ENCODE data around the gene REV1.
"Not testable (repeated sequence)": the region's sequence is repeated elsewhere in the genome, so short reads cannot be mapped to it uniquely, and the experiment has no call there.

Gene REV1

GRCh38 chr2:99476629-99477028 is 13.2 kb downstream of the REV1 start:
- ATAC-seq (ENCODE audit: low read depth) (no peak), DNase-seq (ENCODE audit: low spot score in 2 of 2) (no peak)
- H3K4me1 Mint-ChIP-seq, result peaks cover 38% of the 10 kb centered on the region
- no peaks in the 10 kb centered on the region for H3K27me3 Mint-ChIP-seq
- no peak overlapping the region for H3K27ac Mint-ChIP-seq
- peaks cover 6% of the 10 kb centered on the region for H3K36me3 Mint-ChIP-seq
- peaks cover under 1% of the 10 kb centered on the region for H3K9me3 Mint-ChIP-seq
- H3K4me3 Mint-ChIP-seq, result no peak overlapping the region

DNA sequence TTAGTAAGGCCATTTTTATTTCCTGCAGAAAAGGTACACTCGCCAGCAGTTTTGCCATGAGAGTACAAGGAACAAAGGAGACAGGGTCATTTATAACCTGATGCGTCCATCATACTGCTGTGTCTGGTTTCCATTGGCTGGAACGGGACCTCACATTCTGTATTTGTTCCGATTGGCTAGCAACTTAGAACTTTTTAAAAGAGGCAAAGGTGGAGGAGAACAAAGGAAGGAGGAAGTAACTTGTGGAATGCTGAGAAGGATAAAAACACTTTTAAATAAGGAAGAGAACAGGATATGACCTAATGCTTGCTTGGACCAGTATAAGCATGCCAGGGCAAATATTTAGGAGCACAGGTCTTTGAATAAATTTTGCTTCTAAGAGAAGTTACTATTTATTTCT is 14.7 kb downstream of the REV1 start:
- not testable (repeated sequence) for DNase-seq (ENCODE audit: low spot score in 2 of 2); H3K9me3 Mint-ChIP-seq; H3K4me3 Mint-ChIP-seq; H3K27me3 Mint-ChIP-seq; H3K27ac Mint-ChIP-seq; ATAC-seq (ENCODE audit: low read depth)
- peaks cover 37% of the 10 kb centered on the region for H3K4me1 Mint-ChIP-seq
- H3K36me3 Mint-ChIP-seq, result peaks cover 10% of the 10 kb centered on the region

GRCh38 chr2:99473518-99474083 is 16.2 kb downstream of the REV1 start:
- no peak overlapping the region for H3K27ac Mint-ChIP-seq

DNA sequence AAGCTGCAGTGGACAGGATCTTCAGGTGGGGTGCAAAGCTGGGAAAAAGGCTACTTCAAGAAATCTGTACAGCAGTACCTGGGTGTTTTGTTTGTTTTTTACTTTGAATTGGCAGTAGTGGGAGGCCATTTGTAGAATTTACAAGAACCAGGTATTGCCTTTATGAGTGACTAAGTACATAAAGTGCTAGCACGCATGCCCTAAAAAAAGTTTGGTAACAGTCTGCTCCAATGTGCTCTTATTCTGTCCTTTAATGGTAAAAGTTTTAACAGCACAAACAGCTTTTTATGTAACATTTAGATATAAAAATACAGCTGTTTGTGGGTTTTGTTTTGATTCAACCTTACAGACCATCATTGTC is 17.2 kb downstream of the REV1 start:
- Mint-ChIP-seq H3K27me3 (no peaks in the 10 kb centered on the region), H3K4me1 (peaks cover 29% of the 10 kb centered on the region), H3K27ac (no peak overlapping the region), H3K36me3 (peaks cover 8% of the 10 kb centered on the region), H3K4me3 (no peak overlapping the region), H3K9me3 (peaks cover 4% of the 10 kb centered on the region)
- ATAC-seq (ENCODE audit: low read depth), result no peak
- DNase-seq (ENCODE audit: low spot score in 2 of 2), result no peak

More at GRCh38 chr2:99473518-99474083, 16.2 kb downstream of the REV1 start:
- ATAC-seq (ENCODE audit: low read depth) (no peak), DNase-seq (ENCODE audit: low spot score in 2 of 2) (no peak)
- Mint-ChIP-seq H3K36me3 (peaks cover 8% of the 10 kb centered on the region), H3K9me3 (peaks cover 4% of the 10 kb centered on the region), H3K4me3 (no peak overlapping the region), H3K27me3 (no peaks in the 10 kb centered on the region), H3K4me1 (peaks cover 34% of the 10 kb centered on the region)

DNA sequence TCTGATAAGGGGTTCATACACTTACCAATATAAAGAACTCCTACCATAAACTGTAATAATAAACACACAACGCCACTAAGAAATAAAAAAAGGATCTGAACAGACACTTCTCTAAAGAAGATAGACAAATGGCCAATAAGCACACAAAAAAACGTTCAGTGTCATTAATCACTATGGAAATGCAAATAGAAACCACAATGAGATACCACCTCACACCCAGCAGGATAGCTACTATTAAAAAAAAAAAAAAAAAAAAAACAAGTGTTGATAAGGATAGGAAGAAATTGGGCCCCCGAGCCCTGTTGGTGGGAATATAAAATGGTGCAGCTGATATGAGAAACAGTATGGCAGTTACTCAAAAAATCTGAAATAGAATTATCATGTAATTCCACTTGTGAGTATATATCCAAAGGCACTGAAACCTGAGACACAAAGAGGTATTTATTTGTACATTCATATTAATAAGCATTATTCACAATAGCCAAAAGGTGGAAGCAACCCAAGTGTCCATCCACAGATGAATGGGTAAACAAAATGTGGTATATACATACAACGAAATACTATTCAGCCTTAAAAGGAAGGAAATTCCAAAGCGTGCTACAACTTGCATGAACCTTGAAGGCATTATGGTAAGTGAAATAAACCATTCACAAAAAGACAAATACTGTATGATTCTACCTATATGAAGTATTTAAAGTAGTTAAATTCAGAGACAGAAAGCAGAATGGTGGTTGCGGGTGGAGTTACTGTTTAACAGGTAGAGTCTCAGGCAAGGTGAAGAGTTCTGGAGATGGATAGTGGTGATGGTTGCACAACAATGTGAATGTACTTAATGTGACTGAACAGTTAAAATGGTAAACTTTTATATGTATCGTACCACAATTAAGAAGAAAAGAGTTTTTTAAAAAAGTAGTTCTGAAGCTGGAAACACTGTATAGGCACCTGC is 17.9 kb downstream of the REV1 start:
- peaks cover 8% of the 10 kb centered on the region for H3K36me3 Mint-ChIP-seq
- peaks cover 4% of the 10 kb centered on the region for H3K9me3 Mint-ChIP-seq
- H3K4me3 Mint-ChIP-seq, result no peak overlapping the region
- DNase-seq (ENCODE audit: low spot score in 2 of 2) (no peak), ATAC-seq (ENCODE audit: low read depth) (peak; percentile 45)
- H3K27me3 Mint-ChIP-seq, result no peaks in the 10 kb centered on the region
- H3K27ac Mint-ChIP-seq, result no peak overlapping the region
- H3K4me1 Mint-ChIP-seq, result peaks cover 27% of the 10 kb centered on the region

- H3K36me3 Mint-ChIP-seq, result peaks cover 8% of the 10 kb centered on the region
- ATAC-seq (ENCODE audit: low read depth) (no peak), DNase-seq (ENCODE audit: low spot score in 2 of 2) (no peak)
- peaks cover 27% of the 10 kb centered on the region for H3K4me1 Mint-ChIP-seq
- no peak overlapping the region for H3K27ac Mint-ChIP-seq
- H3K4me3 Mint-ChIP-seq, result no peak overlapping the region
- no peaks in the 10 kb centered on the region for H3K27me3 Mint-ChIP-seq
- H3K9me3 Mint-ChIP-seq, result peaks cover 4% of the 10 kb centered on the region
Measured at GRCh38 chr2:99470957-99471356, 18.9 kb downstream of the REV1 start.

DNA sequence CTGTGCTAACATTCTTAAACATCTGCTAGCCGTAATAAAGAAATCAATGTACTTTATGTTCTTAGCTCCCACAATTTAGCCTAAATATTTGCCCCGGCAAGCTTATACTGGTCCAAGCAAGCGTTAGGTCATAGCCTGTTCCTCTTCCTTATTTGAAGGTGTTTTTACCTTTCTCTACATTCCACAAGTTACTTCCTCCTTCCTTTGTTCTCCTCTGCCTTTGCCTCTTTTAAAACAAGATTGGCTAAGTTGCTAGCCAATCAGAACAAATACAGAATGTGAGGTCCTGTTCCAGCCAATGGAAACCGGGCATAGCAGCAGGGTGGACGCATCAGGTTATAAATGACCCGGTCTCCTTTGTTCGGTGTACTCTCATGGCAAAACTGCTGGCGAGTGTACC is 19.4 kb downstream of the REV1 start:
- peaks cover 29% of the 10 kb centered on the region for H3K4me1 Mint-ChIP-seq
- DNase-seq (ENCODE audit: low spot score in 2 of 2); ATAC-seq (ENCODE audit: low read depth); H3K4me3 Mint-ChIP-seq; H3K36me3 Mint-ChIP-seq; H3K27ac Mint-ChIP-seq; H3K27me3 Mint-ChIP-seq; H3K9me3 Mint-ChIP-seq: not testable (repeated sequence)

GRCh38 chr2:99469394-99469793 is 20.4 kb downstream of the REV1 start:
- peaks cover 10% of the 10 kb centered on the region for H3K36me3 Mint-ChIP-seq
- H3K4me3 Mint-ChIP-seq, result no peak overlapping the region
- H3K4me1 Mint-ChIP-seq, result peaks cover 24% of the 10 kb centered on the region
- DNase-seq (ENCODE audit: low spot score in 2 of 2), result no peak
- no peak for ATAC-seq (ENCODE audit: low read depth)
- H3K27me3 Mint-ChIP-seq, result no peaks in the 10 kb centered on the region
- H3K9me3 Mint-ChIP-seq, result peaks cover 4% of the 10 kb centered on the region
- no peak overlapping the region for H3K27ac Mint-ChIP-seq

DNA sequence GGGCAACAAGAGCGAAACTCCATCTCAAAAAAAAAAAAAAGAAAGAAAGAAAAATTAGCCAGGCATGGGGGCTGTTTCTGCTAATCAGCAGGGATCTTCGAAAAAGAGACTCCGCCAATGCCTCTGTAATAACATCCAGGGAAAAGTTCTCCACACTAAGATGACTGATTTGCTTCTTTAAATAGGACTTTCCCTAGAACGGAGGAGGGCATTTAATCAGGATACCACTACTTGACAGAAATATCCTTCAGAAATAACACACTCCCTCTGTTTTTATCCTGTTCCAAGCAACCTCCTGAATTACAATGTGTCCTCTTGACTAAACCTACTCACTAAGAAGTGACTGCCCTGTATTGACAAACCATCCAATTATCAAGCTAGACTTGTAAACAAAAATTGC is 21.7 kb downstream of the REV1 start:
- ATAC-seq (ENCODE audit: low read depth) (no peak), DNase-seq (ENCODE audit: low spot score in 2 of 2) (no peak)
- peaks cover 10% of the 10 kb centered on the region for H3K36me3 Mint-ChIP-seq
- no peak overlapping the region for H3K4me3 Mint-ChIP-seq
- H3K27ac Mint-ChIP-seq, result no peak overlapping the region
- H3K9me3 Mint-ChIP-seq, result peaks cover 4% of the 10 kb centered on the region
- peaks cover 20% of the 10 kb centered on the region for H3K4me1 Mint-ChIP-seq
- H3K27me3 Mint-ChIP-seq, result no peaks in the 10 kb centered on the region

GRCh38 chr2:99467390-99467789 is 22.4 kb downstream of the REV1 start:
- Mint-ChIP-seq H3K36me3 (peaks cover 10% of the 10 kb centered on the region), H3K27me3 (no peaks in the 10 kb centered on the region), H3K4me1 (peaks cover 18% of the 10 kb centered on the region), H3K4me3 (no peak overlapping the region), H3K27ac (no peak overlapping the region), H3K9me3 (peaks cover 4% of the 10 kb centered on the region)
- ATAC-seq (ENCODE audit: low read depth), result no peak
- DNase-seq (ENCODE audit: low spot score in 2 of 2), result no peak

- H3K27me3 Mint-ChIP-seq, result no peaks in the 10 kb centered on the region
- H3K4me1 Mint-ChIP-seq, result peaks cover 2% of the 10 kb centered on the region
- no peak overlapping the region for H3K27ac Mint-ChIP-seq
- no peaks in the 10 kb centered on the region for H3K9me3 Mint-ChIP-seq
- DNase-seq (ENCODE audit: low spot score in 2 of 2) (no peak), ATAC-seq (ENCODE audit: low read depth) (no peak)
- H3K4me3 Mint-ChIP-seq, result no peak overlapping the region
- H3K36me3 Mint-ChIP-seq, result peaks cover 34% of the 10 kb centered on the region
Measured at GRCh38 chr2:99461828-99462483, 27.9 kb downstream of the REV1 start.

DNA sequence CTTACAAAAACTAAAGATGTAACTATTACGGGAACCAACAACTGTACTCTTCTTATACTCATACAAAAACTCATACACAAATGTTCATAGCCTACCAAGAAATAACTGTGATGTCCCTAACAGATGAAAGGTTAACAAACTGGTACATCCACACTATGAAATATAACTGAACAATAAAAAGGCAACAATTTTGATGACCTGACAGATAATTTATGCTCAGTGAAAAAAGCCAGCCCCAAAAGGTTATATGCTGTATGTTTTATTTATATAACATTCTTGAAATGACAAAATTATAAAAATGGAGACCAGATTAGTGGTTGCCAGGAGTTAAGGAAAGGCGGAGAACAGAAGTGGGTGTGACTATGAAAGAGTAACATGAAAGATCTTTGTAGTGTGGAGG is 31.3 kb downstream of the REV1 start:
- no peaks in the 10 kb centered on the region for H3K9me3 Mint-ChIP-seq
- H3K27ac Mint-ChIP-seq, result no peak overlapping the region
- ATAC-seq (ENCODE audit: low read depth) (no peak), DNase-seq (ENCODE audit: low spot score in 2 of 2) (no peak)
- H3K4me1 Mint-ChIP-seq, result peaks cover 3% of the 10 kb centered on the region
- H3K36me3 Mint-ChIP-seq, result peaks cover 47% of the 10 kb centered on the region
- H3K27me3 Mint-ChIP-seq, result no peaks in the 10 kb centered on the region
- H3K4me3 Mint-ChIP-seq, result no peak overlapping the region

DNA sequence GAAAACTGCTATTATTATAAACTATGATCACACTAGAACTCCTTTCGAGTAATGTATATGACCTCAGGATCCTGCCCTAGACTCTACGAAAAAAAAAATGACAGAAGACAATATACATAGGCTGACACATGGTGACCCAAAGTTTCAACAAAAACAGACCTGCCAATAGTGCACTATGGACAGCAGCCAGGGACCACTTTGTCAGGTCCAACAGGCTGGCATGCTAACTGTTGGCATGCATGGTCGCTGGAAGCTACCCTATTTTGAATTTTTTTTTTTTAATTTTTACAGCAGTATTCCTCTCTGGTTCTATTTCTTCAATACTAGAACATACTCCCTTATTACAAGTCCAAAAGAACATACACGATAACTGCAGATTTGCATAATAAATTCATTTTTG is 38.1 kb downstream of the REV1 start:
- Mint-ChIP-seq H3K4me3 (no peak overlapping the region), H3K36me3 (peaks cover 23% of the 10 kb centered on the region), H3K27ac (peak overlapping the region; percentile 36), H3K9me3 (no peaks in the 10 kb centered on the region), H3K4me1 (peaks cover 3% of the 10 kb centered on the region), H3K27me3 (no peaks in the 10 kb centered on the region)
- DNase-seq (ENCODE audit: low spot score in 2 of 2) (no peak), ATAC-seq (ENCODE audit: low read depth) (no peak)

DNA sequence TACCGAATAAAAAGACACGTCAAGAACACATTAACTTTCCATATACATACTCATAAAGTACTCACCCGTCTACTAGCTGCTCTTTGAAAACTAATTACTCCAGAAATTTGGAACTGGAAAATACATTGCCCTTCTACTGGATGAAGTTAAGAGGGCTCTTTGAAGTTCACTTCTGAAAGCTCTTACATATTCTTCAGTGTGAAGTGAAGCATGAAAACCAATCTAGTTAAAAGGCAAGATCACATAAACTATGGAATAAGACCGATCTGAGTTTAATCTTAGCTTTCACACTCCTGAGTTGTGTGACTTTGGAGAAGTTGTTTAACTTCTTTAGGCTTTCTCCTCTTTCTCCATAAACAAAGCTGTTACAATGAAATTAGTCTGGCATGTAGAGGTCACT is 38.5 kb downstream of the REV1 start:
- ATAC-seq (ENCODE audit: low read depth) (no peak), DNase-seq (ENCODE audit: low spot score in 2 of 2) (no peak)
- Mint-ChIP-seq H3K36me3 (peaks cover 24% of the 10 kb centered on the region), H3K9me3 (no peaks in the 10 kb centered on the region), H3K27me3 (no peaks in the 10 kb centered on the region), H3K4me1 (peaks cover 3% of the 10 kb centered on the region), H3K4me3 (no peak overlapping the region), H3K27ac (no peak overlapping the region)

All from memory B cell (primary cell).